HG03066 (cell line): ENCODE measurements around the gene HCFC1R1.
"Not testable (repeated sequence)": the region's sequence is repeated elsewhere in the genome, so short reads cannot be mapped to it uniquely, and the experiment has no call there.

Experiments
- ATAC-seq: cut with Tn5 transposase; IDR thresholded peaks from one replicate; pipeline ENCODE4 v1.9.1; 2021; ENCODE audit warnings: low read depth; ENCODE audit not compliant: unreplicated experiment

HCFC1R1 gene

DNA sequence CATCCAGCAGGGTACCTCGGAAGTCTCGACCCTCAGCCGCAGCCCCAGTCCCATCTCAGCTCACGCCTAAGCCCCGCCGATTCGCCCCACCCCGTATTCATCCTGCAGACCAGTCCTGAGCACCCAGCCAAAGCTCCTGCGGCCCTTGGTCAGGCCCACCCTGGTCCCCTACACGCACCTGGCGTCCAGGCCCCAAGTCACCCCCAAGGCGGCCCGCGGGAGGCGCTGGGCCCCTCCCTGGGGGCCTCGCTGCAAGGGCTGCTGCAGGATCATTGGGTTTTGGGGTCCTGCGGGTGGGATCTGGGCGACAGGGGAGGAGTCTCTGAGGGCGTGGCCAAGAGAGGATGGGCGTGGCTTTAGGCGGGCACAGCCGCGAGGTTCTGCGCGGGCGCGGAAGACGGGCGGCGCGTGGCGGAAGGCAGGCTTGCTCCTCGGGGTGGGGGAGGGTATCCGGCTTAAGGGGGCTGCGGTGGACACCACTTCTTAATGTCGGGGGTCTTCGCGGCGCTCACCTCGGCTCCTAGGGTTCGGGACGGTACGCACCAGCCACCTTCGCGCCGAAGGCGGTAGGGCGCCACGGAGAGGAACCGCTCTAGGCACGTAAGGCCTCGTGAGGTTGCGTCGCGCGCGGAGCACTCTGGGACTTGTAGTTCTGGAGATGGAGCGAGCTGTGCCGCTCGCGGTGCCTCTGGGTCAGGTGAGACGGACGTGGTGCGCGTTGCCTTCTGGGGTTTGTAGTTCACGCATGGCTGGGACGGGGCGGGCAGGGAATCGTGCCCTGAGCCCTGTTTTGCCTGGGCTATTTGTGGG lies at the start of gene HCFC1R1, which contains the start of gene THOC6:
HCFC1R1 (minus strand) TSS at position 274 of the 810 bp plus-strand sequence; CDS start at position 273, 1 bp downstream.
THOC6 (plus strand) TSS at position 367 of the 810 bp plus-strand sequence; CDS start at position 659, 292 bp downstream.
- ATAC-seq, result peak; percentile 70

DNA sequence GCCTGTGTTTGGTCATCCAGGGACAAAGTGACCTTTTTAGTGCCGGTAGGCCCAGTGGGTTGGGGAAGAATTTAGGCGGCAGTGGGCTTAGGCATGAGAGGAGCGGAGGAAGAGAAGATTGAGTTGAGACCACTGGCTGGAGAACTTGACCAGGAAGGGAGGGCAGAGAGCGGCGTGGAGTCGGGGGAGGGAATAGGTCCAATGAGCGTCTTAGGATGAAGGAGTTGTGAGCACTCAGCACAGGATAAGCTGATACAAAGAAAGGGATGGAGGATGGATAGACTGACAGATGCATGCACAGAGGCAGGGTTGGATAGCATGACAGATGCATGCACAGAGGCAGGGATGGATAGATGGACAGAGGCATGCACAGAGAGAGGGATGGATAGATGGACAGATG lies 49.7 kb upstream of the HCFC1R1 start:
- ATAC-seq, result no peak

DNA sequence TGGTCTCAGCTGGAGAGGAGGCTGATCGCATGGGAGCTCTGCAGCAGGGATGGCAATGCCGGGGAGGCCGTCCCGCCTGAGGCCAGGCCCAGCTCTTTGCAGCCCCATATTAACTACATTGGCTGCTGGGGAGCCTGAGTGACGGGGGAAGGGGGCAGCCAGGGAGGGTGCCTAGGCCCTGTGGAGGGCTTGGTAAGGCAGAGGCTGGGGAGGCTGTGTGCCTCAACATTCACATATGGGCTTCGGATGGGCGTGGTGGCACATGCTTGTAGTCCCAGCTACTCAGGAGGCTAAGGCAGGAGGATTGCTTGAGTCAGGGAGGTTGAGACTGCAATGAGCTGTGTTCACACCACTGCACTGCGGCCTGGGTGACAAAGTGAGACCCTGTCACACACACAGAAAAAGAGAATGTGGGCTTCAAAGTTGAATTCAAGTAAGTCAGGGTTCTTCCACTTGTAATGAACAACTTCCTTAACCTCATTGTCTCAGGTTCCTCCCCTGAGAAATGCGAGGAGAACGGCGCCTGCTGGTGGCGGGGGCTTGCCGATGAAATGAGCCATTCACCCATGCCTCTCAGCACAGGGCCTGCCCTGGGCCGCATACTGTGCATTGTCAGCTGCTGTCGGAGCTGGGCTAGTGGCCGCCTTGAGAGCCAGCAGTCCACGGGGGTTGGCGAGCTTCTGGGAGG lies 49.0 kb upstream of the HCFC1R1 start:
- not testable (repeated sequence) for ATAC-seq

GRCh38 chr16:3072148-3072547 lies 48.4 kb upstream of the HCFC1R1 start:
- ATAC-seq, result not testable (repeated sequence)

DNA sequence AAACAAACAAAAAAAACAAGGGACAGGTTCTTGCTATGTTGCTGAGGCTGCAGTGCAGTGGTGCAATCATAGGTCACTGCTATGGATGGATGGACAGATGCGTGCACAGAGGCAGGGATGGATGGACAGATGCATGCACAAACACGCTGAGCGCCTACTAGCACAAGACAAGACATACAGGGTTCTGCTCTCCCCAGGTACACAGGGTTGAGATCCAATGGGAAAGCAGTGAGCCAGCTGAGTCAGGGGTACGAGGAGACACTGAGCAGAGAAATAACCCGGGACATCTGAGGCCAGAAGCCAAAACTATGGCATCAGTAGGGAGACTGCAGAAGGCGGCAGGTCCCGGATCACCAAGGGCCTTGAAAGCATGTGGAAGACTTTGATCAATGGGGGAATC lies 47.9 kb upstream of the HCFC1R1 start:
- ATAC-seq, result no peak

DNA sequence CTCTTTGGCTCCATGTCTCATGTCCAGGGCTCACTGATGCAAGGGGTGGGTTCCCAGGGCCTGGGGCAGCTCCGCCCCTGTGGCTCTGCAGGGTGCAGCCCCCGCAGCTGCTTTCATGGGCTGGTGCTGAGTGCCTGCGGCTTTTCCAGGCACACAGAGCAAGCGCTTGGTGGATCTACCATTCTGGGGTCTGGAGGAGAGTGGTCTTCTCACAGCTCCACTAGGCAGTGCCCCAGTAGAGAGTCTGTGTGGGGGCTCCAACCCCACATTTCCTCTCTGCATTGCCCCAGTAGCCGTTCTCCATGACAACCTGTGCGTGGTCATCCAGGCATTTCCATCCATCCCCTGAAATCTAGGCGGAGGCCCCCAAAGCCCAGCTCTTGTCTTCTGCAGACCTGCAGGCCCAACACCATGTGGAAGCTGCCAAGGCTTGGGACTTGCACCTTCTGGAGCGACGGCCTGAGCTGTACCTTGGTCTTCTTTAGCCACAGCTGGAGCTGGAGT lies 46.9 kb upstream of the HCFC1R1 start:
- ATAC-seq, result no peak

- not testable (repeated sequence) for ATAC-seq
Observed at GRCh38 chr16:3069146-3069545, 45.4 kb upstream of the HCFC1R1 start.

GRCh38 chr16:3068487-3068886 lies 44.7 kb upstream of the HCFC1R1 start:
- ATAC-seq, result no peak

DNA sequence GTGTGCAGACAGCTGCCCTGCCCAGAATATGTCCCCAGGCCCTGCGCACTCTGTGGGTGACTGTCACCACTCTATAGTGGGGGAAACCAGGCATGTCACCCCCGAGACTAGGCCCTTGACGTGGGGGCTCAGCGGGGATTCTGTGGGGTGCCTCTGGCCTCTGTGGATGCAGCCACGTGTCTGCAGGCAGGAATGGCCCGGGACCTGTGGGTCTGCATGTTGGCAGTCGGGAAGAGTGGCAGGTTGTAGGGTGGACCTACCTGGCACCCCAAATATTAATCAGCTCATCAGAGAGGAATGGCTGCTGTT lies 42.7 kb upstream of the HCFC1R1 start:
- no peak for ATAC-seq

DNA sequence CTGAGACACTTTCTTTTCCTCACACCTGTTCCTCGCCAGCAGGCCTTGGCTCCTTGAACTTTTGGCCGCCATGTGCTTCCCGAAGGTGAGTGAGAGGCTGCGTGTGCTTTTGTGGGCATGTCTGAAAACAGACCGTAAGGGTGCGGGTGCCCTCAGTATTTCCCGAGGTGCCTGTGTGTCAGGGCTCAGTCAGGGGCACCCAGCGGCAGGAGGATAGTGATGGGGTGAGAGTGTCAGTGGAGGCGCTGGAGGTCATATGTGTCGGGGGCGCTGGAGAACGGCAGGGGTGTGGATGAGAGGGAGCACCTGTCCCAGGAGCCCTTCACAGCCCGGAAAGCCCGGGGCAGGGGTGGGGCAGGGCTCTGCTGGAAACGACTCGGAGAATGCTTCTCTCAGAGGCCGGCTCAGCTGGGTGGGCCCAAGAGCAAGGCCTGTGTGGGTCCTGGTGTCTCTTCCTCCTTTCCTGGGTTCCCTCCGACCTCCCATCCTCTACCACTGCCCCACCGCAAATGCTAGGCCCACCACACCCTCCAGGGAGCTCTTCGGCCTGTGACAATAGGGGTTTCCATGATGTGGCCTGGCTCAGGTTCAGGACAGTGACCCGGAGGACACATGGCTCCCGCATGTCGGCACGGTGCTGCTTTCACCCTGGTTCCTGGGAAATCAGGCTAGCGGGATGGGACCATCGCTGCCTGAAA lies 42.1 kb upstream of the HCFC1R1 start:
- ATAC-seq, result no peak

GRCh38 chr16:3065069-3065741 lies 41.5 kb upstream of the HCFC1R1 start, which contains the start of gene IL32:
Gene IL32 (plus strand): TSS chr16:3065640. CDS start chr16:3065812, 172 bp downstream.
- ATAC-seq, result no peak

GRCh38 chr16:3063625-3064386 lies 40.1 kb upstream of the HCFC1R1 start:
- no peak for ATAC-seq

GRCh38 chr16:3062553-3062952 lies 38.8 kb upstream of the HCFC1R1 start:
- ATAC-seq, result no peak

- ATAC-seq, result no peak
Observed at GRCh38 chr16:3060339-3061127, 36.8 kb upstream of the HCFC1R1 start.

DNA sequence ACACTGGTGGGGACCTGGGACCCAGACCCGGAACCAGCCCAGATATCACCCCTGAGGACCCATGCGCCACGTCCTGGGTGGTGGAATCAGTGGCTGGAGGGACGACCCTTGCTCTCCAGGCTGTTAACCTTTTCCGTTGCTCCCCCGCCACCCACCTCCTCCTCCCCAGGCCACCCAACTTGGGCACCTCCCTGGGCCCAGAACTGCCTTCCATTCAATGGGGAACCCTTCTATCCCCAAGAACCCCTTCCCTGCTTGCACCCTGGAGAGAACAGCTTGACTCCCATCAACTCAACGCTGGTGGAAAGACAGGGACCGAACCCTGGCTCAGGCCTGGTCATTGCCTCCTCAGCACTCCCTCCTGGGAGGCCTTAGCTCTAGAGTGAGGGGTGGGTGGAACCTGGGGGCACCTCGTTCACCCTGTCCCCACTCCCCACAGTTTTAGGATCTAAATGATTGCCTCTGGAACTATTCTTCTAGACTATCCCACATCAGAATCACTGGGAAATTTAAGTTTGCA lies 36.0 kb upstream of the HCFC1R1 start:
- no peak for ATAC-seq

DNA sequence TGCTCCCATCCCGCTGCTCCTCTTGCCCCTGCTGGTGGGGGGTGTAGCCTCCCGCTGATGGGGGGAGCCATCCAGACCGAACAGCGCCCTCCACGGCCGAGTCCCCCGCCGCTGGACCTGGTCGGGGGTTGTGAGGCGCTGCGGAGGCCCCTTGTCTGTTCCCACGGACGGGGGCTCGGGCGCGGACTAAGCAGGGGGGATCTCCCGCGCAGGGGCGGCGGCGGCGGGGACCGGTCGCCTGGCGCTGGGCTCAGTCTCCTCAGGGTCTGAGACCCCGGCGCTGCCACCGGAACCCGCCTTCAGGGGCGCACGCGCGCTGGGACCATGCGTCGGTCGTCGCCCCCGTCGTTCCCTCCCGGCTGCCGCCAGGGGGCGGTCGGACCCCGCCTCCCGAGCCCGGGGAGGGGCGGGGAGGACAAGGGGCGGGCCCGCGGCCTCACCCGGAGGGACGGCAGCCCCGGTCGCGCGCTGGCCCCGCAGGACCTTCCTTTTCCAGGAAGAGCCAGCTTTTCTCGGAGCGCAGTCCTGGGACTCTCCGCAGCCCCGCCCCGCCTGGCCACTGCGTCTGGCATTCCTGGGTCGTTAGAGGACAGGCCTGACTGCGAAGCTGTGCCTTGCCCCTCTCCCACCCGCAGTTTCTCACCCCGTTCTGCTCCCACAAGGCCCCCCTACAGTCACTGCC lies 35.4 kb upstream of the HCFC1R1 start:
- ATAC-seq, result peak; percentile 76

- ATAC-seq, result peak; percentile 41
Observed at GRCh38 chr16:3058139-3059030, 34.6 kb upstream of the HCFC1R1 start.
